GM21528 (cell line): ENCODE data around the gene TMEM87A.
"Not testable (repeated sequence)": the region's sequence is repeated elsewhere in the genome, so short reads cannot be mapped to it uniquely, and the experiment has no call there.

Experiments
- ATAC-seq: cut with Tn5 transposase; IDR thresholded peaks from one replicate; pipeline ENCODE4 v1.9.1; 2021; ENCODE audit warnings: mild to moderate bottlenecking, moderate library complexity; ENCODE audit not compliant: unreplicated experiment, low FRiP score

TMEM87A gene

GRCh38 chr15:42272939-42273899 is at the start of gene TMEM87A, which contains the start of gene GANC:
TMEM87A (minus strand) TSS chr15:42273433; CDS start chr15:42273398, 35 bp downstream.
GANC (plus strand) TSS chr15:42273201; CDS start chr15:42274482, 1,281 bp downstream.
- ATAC-seq = peak; percentile 89

- no peak for ATAC-seq
Observed at GRCh38 chr15:42319206-42319605, 46.0 kb upstream of the TMEM87A start.

- ATAC-seq = not testable (repeated sequence)
Observed at GRCh38 chr15:42316282-42316805, 43.1 kb upstream of the TMEM87A start.

GRCh38 chr15:42315521-42315920 is 42.3 kb upstream of the TMEM87A start:
- ATAC-seq = no peak

- no peak for ATAC-seq
Observed at GRCh38 chr15:42314818-42315217, 41.6 kb upstream of the TMEM87A start.

GRCh38 chr15:42313463-42313862 is 40.2 kb upstream of the TMEM87A start:
- no peak for ATAC-seq

GRCh38 chr15:42306681-42307080 is 33.4 kb upstream of the TMEM87A start:
- no peak for ATAC-seq

GRCh38 chr15:42301004-42301403 is 27.8 kb upstream of the TMEM87A start:
- not testable (repeated sequence) for ATAC-seq

GRCh38 chr15:42289166-42289565 is 15.9 kb upstream of the TMEM87A start:
- no peak for ATAC-seq

- no peak for ATAC-seq
Observed at GRCh38 chr15:42287931-42288330, 14.7 kb upstream of the TMEM87A start.

GRCh38 chr15:42286445-42287029 is 13.3 kb upstream of the TMEM87A start:
- no peak for ATAC-seq

- no peak for ATAC-seq
Observed at GRCh38 chr15:42285034-42285433, 11.8 kb upstream of the TMEM87A start.

- ATAC-seq = no peak
Observed at GRCh38 chr15:42284551-42284950, 11.3 kb upstream of the TMEM87A start.

- no peak for ATAC-seq
Observed at GRCh38 chr15:42283671-42284070, 10.4 kb upstream of the TMEM87A start.

- ATAC-seq = no peak
Observed at GRCh38 chr15:42282926-42283325, 9.7 kb upstream of the TMEM87A start.

GRCh38 chr15:42282344-42282743 is 9.1 kb upstream of the TMEM87A start:
- no peak for ATAC-seq

GRCh38 chr15:42279234-42279723 is 6.0 kb upstream of the TMEM87A start:
- no peak for ATAC-seq

GRCh38 chr15:42276762-42277161 is 3.5 kb upstream of the TMEM87A start:
- ATAC-seq = no peak

GRCh38 chr15:42275780-42276391 is 2.7 kb upstream of the TMEM87A start:
- no peak for ATAC-seq

GRCh38 chr15:42274702-42274989 is 1.4 kb upstream of the TMEM87A start:
- no peak for ATAC-seq
